A549 (cell line): ENCODE results near the gene ATAD2B. TPM values are rescaled to one million over a fixed set of nuclear protein-coding genes. Genes with fewer than 3 reads are reported as not detected.
A peak's percentile ranks its signal among the peaks of the same experiment; 100 is the strongest.

Experiments used
- ATAC-seq, 2 experiments: fragments of 200-7000 bp in 1 of 2; fragments of >200 bp in 1 of 2; cut with Nextera tagmentation in 1 of 2; cut with Tn5 transposase in 1 of 2; 3 replicates each; pipeline versions ENCODE4 v1.8.0 to v1.9.1; 2018 to 2020; ENCODE audit warnings: mild to moderate bottlenecking in 1 of 2, moderate library complexity in 1 of 2
- CTCF ChIA-PET: fragments of 300-600 bp; sonication (Branson Sonifier 250); formaldehyde crosslinking; extraction: SDS; loops from one replicate; lab custom pipeline; 2021; ENCODE audit warnings: antibody characterized with exemption, inconsistent platforms; lab: Yijun Ruan, JAX
- POLR2A ChIA-PET: fragments of 350-600 bp; formaldehyde crosslinking; extraction: SDS; loops from one replicate; lab custom pipeline; 2021; ENCODE audit warnings: antibody characterized with exemption, inconsistent platforms; lab: Yijun Ruan, JAX
- DNase-seq, 2 experiments: peaks; one replicate each; pipeline versions ENCODE4 v3.0.0 to v3.0.0-alpha.2; 2011 to 2016; ENCODE audit warnings: low read depth in 1 of 2, low spot score in 1 of 2
- FAIRE-seq: peaks from 2 replicates; lab custom pipeline; 2011; peaks lifted over from hg19 to GRCh38; lab: Jason Lieb, UNC
- H3K27ac ChIP-seq, 2 experiments: fragments of >200 bp; sonication (Bioruptor Twin); formaldehyde crosslinking; 3 replicates each; pipeline ENCODE4 v1.5.1; 2016 to 2017
- H3K4me1 ChIP-seq: fragments of >200 bp; sonication (Bioruptor Twin); formaldehyde crosslinking; 3 replicates; pipeline ENCODE4 v1.6.1; 2016
- H3K4me2 ChIP-seq: fragments of >200 bp; sonication (Bioruptor Twin); formaldehyde crosslinking; 3 replicates; pipeline ENCODE4 v1.6.1; 2016
- H3K4me3 ChIP-seq: fragments of >200 bp; sonication (Bioruptor Twin); formaldehyde crosslinking; 3 replicates; pipeline ENCODE4 v1.5.1; 2016
- H3K9me3 ChIP-seq: fragments of >200 bp; sonication (Bioruptor Twin); formaldehyde crosslinking; 3 replicates; pipeline ENCODE4 v1.6.1; 2016
- CBX8 ChIP-seq: fragments of 200-600 bp; sonication (generic); IDR thresholded peaks from 2 replicates; pipeline ENCODE4 v1.6.1; 2016
- EHF ChIP-seq: fragments of 250-450 bp; sonication (Bioruptor Pico); IDR thresholded peaks from 2 replicates; pipeline ENCODE4 v1.5.0; 2020; ENCODE audit warnings: mild to moderate bottlenecking
- ESRRA ChIP-seq: fragments of 150-350 bp; IDR thresholded peaks from 2 replicates; pipeline ENCODE4 v1.6.1; 2014; ENCODE audit warnings: mild to moderate bottlenecking, low read length, borderline replicate concordance
- HMGXB4 ChIP-seq: fragments of 250-450 bp; sonication (Bioruptor Pico); IDR thresholded peaks from 2 replicates; pipeline ENCODE4 v1.5.0; 2021; ENCODE audit warnings: mild to moderate bottlenecking, moderate library complexity, borderline replicate concordance
- JUN ChIP-seq, 2 experiments: fragments of >200 bp; sonication (Bioruptor Twin); formaldehyde crosslinking; IDR thresholded peaks; 2 replicates in 1 of 2; 3 replicates in 1 of 2; pipeline ENCODE4 v1.6.1; 2016 to 2017
- MAFK ChIP-seq: fragments of 450-650 bp; IDR thresholded peaks from 2 replicates; pipeline ENCODE4 v1.6.1; 2014; ENCODE audit not compliant: partially characterized antibody
- MAX ChIP-seq: IDR thresholded peaks from 2 replicates; pipeline ENCODE4 v1.6.1; 2012
- NPAS2 ChIP-seq: fragments of 250-450 bp; sonication (Bioruptor Pico); IDR thresholded peaks from 2 replicates; pipeline ENCODE4 v1.8.0; 2022; ENCODE audit warnings: mild to moderate bottlenecking, moderate library complexity, borderline replicate concordance
- PBX3 ChIP-seq: IDR thresholded peaks from 2 replicates; pipeline ENCODE4 v1.6.1; 2012
- POLR2A ChIP-seq: IDR thresholded peaks from 2 replicates; pipeline ENCODE4 v1.6.1; 2012; ENCODE audit warnings: mild to moderate bottlenecking, low read length
- RAD21 ChIP-seq, 2 experiments: fragments of >200 bp in 1 of 2; sonication (Bioruptor Twin) in 1 of 2; formaldehyde crosslinking in 1 of 2; IDR thresholded peaks in 1 of 2; conservative IDR thresholded peaks in 1 of 2; 2 replicates in 1 of 2; 3 replicates in 1 of 2; pipeline ENCODE4 v1.6.1; 2012 to 2018; ENCODE audit warnings: inconsistent platforms in 1 of 2
- RFX5 ChIP-seq: fragments of 450-650 bp; IDR thresholded peaks from 2 replicates; pipeline ENCODE4 v1.7.1; 2014; ENCODE audit warnings: antibody characterized with exemption, mild to moderate bottlenecking, moderate library complexity
- RNF2 ChIP-seq: fragments of 200-600 bp; sonication (generic); IDR thresholded peaks from 2 replicates; pipeline ENCODE4 v1.6.1; 2016; ENCODE audit warnings: low read depth, mild to moderate bottlenecking, antibody characterized with exemption, moderate library complexity, borderline replicate concordance
- TP53 ChIP-seq: fragments of 250-450 bp; sonication (Bioruptor Pico); IDR thresholded peaks from 2 replicates; pipeline ENCODE4 v1.5.0; 2021; ENCODE audit warnings: mild to moderate bottlenecking, moderate library complexity
- ZNF302 ChIP-seq: fragments of 250-450 bp; sonication (Bioruptor Pico); IDR thresholded peaks from 2 replicates; pipeline ENCODE4 v1.9.0; 2021; ENCODE audit warnings: inconsistent platforms, mild to moderate bottlenecking, moderate library complexity
- WGBS: methylation state at CpG from one replicate; pipeline ENCODE4 v1.1.6; 2017; ENCODE audit errors: missing lambda C conversion rate; 5-methylcytosine and 5-hydroxymethylcytosine counted together
- polyA plus RNA-seq, 4 experiments: library from polyadenylated mRNA; depleted of rRNA in 3 of 4; stranded (reverse); fragments of >200 nt; fragmentation: RNase III in 1 of 4; extraction: RNeasy Plus Mini Kit Qiagen cat#74134 plus additional on column Dnase treatment in 1 of 4; gene quantifications; 2 replicates in 3 of 4; 3 replicates in 1 of 4; pipeline ENCODE4 v1.2.3, GENCODE V29; 2011 to 2017

Gene ATAD2B
- polyA plus RNA-seq, 2 of the 4 experiments (the other 2 are of a cell fraction) = 5.4 to 13.1 TPM

- no peaks in the 10 kb centered on the region for H3K9me3 ChIP-seq
- no peak overlapping the region for H3K4me2 ChIP-seq
- DNase-seq = no peak
- H3K4me1 ChIP-seq = peaks cover 16% of the 10 kb centered on the region
- no peak overlapping the region for H3K4me3 ChIP-seq
- CTCF ChIA-PET = no interaction called here
- no peak for FAIRE-seq
- H3K27ac ChIP-seq = no peak overlapping the region
- 91% methylated on average over 4 of the region's 4 CpGs for WGBS
- TF ChIP-seq HMGXB4 (CRISPR knock-in tag) (no peak), MAX (no peak), EHF (CRISPR knock-in tag) (no peak), RFX5 (no peak), ESRRA (no peak), CBX8 (no peak), ZNF302 (no peak), PBX3 (no peak), TP53 (CRISPR knock-in tag) (no peak)
- POLR2A ChIA-PET = no interaction called here
- ATAC-seq = no peak
These were observed 173.5 kb downstream of the ATAD2B start for GRCh38 chr2:23753291-23754010.

- H3K4me2 ChIP-seq = no peak overlapping the region
- WGBS = 92% methylated on average over 2 of the region's 2 CpGs
- H3K4me3 ChIP-seq = no peak overlapping the region
- TF ChIP-seq JUN (IDR thresholded peaks at IDR 0.05) (no peak), ZNF302 (no peak)
- FAIRE-seq (no peak), ATAC-seq (no peak), DNase-seq (no peak)
- no peak overlapping the region for H3K27ac ChIP-seq
- CTCF ChIA-PET = no interaction called here
- no peaks in the 10 kb centered on the region for H3K9me3 ChIP-seq
- POLR2A ChIA-PET = no interaction called here
- no peaks in the 10 kb centered on the region; the same call in 1 of the 3 replicates for H3K4me1 ChIP-seq
These were observed 175.1 kb downstream of the ATAD2B start for GRCh38 chr2:23751747-23752265.

GRCh38 chr2:23746141-23746863 is 180.6 kb downstream of the ATAD2B start:
- Histone ChIP-seq H3K27ac (no peak overlapping the region; a peak in 1 of 6 replicates), H3K4me1 (peaks cover 6% of the 10 kb centered on the region; the same call in 1 of the 3 replicates), H3K9me3 (no peaks in the 10 kb centered on the region), H3K4me2 (no peak overlapping the region), H3K4me3 (no peak overlapping the region)
- DNase-seq = no peak
- no peak for FAIRE-seq
- ChIA-PET POLR2A (no interaction called here), CTCF (interaction anchor here (0.6 kb wide), 2 partner anchors 18 to 37 kb away, joined by 3 read pairs; no protein-coding TSS in a partner anchor)
- no peak for ATAC-seq
- TF ChIP-seq POLR2A (no peak), NPAS2 (CRISPR knock-in tag) (no peak), RNF2 (no peak), RAD21 (conservative IDR thresholded peaks at IDR 0.05 in 1 of 2, IDR thresholded peaks at IDR 0.05 in 1 of 2) (no peak)
- WGBS = 63% methylated on average over 2 of the region's 2 CpGs

- FAIRE-seq = no peak
- peak; percentile 30 to 44; a peak in 4 of 6 replicates for ATAC-seq
- H3K27ac ChIP-seq = no peak overlapping the region; a peak in 1 of 6 replicates
These were observed 181.2 kb downstream of the ATAD2B start for GRCh38 chr2:23745726-23746105.

More at GRCh38 chr2:23745726-23746105, 181.2 kb downstream of the ATAD2B start:
- Histone ChIP-seq H3K9me3 (no peaks in the 10 kb centered on the region), H3K4me2 (no peak overlapping the region), H3K4me1 (peaks cover 6% of the 10 kb centered on the region; the same call in 1 of the 3 replicates), H3K4me3 (no peak overlapping the region)
- ChIA-PET POLR2A (no interaction called here), CTCF (interaction anchor here (0.6 to 0.7 kb wide), 3 partner anchors 16 to 36 kb away, joined by 3 read pairs; no protein-coding TSS in a partner anchor)
- DNase-seq = peak in 1 of 2 experiments; percentile 9
- TF ChIP-seq JUN (IDR thresholded peaks at IDR 0.05) (no peak), MAFK (peak; percentile 48), NPAS2 (CRISPR knock-in tag) (no peak)
